DLD1 (cell line): Measurements from ENCODE around the gene PLPP3.

Experiments used
- in situ Hi-C: cut with HindIII; loops from 2 replicates; pipeline ENCODE4 v1.10.0; 2017; ENCODE audit warnings: low sequenced_read_pairs

Gene PLPP3

GRCh38 chr1:56576880-56577405, 2.4 kb downstream of the PLPP3 start:
- in situ Hi-C loops, result no loop called here

- in situ Hi-C loops, result no loop called here
Measured at GRCh38 chr1:56575865-56576264, 3.5 kb downstream of the PLPP3 start.

GRCh38 chr1:56574794-56575193, 4.6 kb downstream of the PLPP3 start:
- in situ Hi-C loops, result no loop called here

DNA sequence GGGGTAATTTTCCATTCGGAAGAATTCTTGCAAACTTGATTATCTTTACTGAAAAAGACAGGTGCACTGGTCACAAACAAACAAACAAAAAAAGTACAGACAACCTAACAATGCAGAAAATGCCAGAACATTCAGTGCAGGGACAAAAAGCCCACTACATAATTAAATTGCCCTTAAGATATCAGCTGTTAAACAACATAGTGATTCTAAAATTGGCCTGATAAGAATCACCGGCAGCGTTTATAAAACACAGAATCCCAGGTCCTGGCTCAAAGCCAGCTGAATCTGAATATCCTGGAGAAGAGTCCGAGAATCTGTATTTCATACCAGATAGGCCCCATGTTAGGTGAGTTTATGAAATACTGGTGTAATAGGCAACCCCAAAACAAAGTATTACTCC, 6.1 kb downstream of the PLPP3 start:
- in situ Hi-C loops, result no loop called here

- in situ Hi-C loops, result no loop called here
Measured at GRCh38 chr1:56572334-56573050, 6.9 kb downstream of the PLPP3 start.

GRCh38 chr1:56571448-56571847, 7.9 kb downstream of the PLPP3 start:
- in situ Hi-C loops, result no loop called here

DNA sequence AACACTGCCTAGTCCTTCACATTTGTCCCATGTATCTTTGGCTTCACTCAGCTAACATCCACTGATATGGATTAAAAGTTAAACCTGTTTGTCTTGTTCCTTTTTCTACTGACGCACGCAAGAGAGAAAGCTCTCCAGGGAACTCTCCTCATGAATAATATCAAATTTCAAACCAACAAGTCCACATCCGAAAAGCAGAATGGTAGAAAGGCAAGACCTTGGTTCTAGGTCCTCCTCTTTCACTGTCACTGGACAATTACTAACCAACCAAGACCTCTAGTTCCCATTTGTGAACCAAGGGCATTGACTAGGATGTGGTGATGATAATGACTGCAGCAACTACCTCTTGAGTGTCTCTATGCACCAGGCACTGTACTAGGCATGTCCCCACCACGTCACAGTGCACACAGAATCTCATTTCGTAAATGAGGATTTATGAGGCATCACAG, 8.4 kb downstream of the PLPP3 start:
- in situ Hi-C loops, result no loop called here

DNA sequence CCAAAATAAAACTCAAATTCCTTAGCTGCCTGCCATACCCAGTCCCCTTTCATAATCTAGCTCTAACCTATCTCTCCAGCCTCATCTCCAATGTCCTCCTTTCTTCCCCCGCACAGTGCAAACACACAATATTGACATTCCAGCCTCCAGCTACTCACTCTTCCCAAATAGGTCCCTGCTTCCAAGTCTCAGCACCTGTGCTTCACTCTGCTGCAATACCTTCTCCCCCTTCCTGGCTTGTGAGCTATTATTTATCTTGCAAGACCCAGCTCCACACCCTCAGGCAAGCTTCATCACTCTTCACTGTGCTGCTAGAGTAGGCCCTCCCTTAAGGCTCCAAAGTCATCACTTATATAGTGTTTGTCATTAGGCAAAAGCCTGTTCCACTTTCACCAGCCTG, 9.7 kb downstream of the PLPP3 start:
- in situ Hi-C loops, result no loop called here

GRCh38 chr1:56566994-56567393, 12.4 kb downstream of the PLPP3 start:
- in situ Hi-C loops, result no loop called here

DNA sequence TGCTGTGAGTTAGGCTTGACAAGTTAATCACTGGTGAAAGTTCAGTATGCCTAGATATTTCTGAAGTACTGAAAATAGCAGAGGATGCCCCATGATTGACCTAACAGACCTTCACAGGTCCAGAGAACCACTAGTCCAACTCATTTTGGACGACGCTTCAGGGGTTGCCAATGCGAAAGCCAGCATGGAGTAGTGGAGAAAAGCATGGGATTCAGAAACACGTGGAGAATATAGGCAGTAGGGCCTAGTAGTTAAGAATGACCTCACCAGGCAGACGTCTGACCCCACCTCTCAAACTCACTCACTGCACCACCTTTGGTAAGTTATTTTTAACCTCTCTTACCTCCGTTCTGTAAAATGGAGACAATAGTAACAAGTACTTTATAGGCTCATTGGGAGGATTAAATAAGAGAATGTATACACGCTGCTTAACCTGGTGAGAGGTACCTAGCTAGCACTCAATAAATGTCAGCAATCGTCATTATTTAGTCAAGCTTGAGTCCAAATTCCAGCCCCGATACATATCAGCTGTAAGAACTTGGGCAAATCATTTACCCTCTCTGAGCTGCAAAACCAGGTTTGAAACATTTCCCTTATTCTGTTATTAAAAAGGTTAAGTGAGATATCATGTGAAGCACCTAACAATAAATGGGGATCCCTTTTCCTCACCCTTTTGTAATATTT, 13.2 kb downstream of the PLPP3 start:
- in situ Hi-C loops, result no loop called here

DNA sequence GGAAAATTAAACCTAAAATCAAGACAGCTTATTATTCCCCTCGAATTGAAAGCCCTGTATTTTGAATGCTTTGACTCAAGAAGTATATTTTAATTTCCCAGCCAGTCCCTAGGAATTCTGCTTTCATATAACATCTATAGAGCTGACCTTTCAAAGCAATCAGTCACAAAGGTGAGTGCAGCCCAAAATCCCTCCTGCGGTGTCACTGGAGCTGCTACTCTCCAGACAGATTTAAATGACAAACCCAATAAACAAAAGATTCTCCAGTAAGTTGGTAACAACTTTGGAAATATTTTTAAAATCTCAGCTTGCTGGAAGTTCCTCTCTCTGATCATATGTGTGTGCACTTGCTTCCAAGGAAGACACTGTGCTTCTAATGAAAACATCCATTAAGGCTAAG, 14.7 kb downstream of the PLPP3 start:
- in situ Hi-C loops, result no loop called here

DNA sequence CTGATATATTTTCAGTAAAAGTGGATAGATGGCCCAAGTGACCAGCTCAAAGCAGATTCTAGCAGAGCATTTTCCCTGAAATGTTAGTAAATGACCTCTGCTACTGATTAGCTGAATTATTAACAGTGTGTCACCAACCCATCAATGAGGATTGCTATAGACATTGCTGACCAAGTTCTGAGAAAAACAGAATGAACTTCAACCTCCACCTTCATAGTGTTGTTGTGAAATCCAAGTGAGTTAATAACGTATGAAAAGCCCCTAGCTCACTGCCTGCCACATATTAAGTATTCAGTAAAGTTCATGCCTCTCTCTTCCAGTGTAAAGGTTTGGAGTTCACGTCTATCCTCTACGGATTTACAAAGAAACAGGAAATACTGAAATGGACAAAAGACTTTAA, 15.8 kb downstream of the PLPP3 start:
- in situ Hi-C loops, result no loop called here

GRCh38 chr1:56562891-56563452, 16.4 kb downstream of the PLPP3 start:
- in situ Hi-C loops, result no loop called here

- in situ Hi-C loops, result no loop called here
Measured at GRCh38 chr1:56561227-56562019, 17.9 kb downstream of the PLPP3 start.

DNA sequence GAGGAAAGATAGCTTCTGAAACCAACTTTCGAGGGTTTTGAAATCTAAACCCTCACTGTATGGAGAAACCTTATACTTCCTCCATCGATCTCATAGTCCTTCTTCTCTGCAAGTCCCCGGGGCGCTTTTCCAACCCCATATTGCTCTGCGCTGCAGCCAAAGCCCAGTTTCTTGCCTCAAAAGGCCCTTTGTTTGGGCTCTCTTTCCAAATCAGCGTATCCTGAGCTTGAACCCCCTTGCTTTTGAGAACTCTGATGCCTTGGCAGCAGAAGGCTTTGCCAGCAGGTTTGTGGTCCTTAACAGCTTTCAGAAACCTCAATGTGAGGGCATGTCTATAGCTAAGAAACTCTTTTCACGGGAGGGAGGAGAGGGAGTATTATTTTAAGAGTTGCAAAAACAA, 21.6 kb downstream of the PLPP3 start:
- in situ Hi-C loops, result no loop called here

GRCh38 chr1:56555448-56555847, 23.9 kb downstream of the PLPP3 start:
- in situ Hi-C loops, result no loop called here

GRCh38 chr1:56553046-56553445, 26.3 kb downstream of the PLPP3 start:
- in situ Hi-C loops, result no loop called here

DNA sequence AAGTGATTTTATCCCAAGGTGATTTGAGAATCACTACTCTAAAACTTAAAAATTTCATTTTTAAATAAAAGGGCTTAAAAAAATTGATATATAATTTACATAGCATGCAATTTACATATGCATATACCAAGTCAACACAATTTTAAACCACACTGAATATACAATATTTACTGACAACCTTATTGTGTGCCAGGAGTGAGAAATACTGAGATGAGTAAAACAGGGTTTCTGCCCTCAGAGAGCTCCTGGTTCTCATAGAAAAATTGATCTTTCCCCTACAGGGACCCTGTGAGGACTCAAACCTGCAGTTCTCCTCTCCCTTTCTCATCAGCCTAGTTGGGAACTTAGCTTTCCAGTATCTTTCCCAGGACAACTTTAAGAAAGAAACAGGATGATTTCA, 27.0 kb downstream of the PLPP3 start:
- in situ Hi-C loops, result no loop called here

- in situ Hi-C loops, result no loop called here
Measured at GRCh38 chr1:56551691-56552090, 27.7 kb downstream of the PLPP3 start.

DNA sequence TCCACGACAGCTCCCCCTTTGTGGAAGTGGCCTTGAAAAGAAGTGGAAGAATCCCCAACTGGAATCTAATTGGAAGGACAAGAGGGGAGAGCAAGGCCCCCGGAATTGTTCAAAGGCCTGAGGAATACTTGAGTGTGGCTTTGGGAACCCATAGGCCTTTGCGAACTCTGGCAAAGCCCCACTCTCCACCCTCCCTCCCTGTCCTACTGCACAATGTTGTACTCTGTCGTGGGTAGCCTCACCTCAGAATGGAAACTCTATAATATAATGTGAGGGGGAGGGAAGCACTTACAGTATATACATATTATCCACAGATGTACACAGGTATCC, 28.5 kb downstream of the PLPP3 start:
- in situ Hi-C loops, result no loop called here

- in situ Hi-C loops, result no loop called here
Measured at GRCh38 chr1:56550138-56550858, 29.1 kb downstream of the PLPP3 start.
